DND-41 (cell line): ENCODE results near the gene ID1.

Source experiments
- EZH2 ChIP-seq: IDR thresholded peaks from 3 replicates; pipeline ENCODE4 v1.6.1; 2012; ENCODE audit warnings: borderline replicate concordance, low read depth, mild to moderate bottlenecking, moderate library complexity, low read length, inconsistent platforms; ENCODE audit not compliant: severe bottlenecking
- TF ChIP-seq, protein P1 (sequence below): IDR thresholded peaks from 2 replicates; pipeline ENCODE4 v1.5.1; 2012; ENCODE audit warnings: borderline replicate concordance, low read length, moderate library complexity, mild to moderate bottlenecking; ENCODE audit not compliant: poor library complexity, severe bottlenecking; ENCODE audit errors: extremely low read depth

DNA sequence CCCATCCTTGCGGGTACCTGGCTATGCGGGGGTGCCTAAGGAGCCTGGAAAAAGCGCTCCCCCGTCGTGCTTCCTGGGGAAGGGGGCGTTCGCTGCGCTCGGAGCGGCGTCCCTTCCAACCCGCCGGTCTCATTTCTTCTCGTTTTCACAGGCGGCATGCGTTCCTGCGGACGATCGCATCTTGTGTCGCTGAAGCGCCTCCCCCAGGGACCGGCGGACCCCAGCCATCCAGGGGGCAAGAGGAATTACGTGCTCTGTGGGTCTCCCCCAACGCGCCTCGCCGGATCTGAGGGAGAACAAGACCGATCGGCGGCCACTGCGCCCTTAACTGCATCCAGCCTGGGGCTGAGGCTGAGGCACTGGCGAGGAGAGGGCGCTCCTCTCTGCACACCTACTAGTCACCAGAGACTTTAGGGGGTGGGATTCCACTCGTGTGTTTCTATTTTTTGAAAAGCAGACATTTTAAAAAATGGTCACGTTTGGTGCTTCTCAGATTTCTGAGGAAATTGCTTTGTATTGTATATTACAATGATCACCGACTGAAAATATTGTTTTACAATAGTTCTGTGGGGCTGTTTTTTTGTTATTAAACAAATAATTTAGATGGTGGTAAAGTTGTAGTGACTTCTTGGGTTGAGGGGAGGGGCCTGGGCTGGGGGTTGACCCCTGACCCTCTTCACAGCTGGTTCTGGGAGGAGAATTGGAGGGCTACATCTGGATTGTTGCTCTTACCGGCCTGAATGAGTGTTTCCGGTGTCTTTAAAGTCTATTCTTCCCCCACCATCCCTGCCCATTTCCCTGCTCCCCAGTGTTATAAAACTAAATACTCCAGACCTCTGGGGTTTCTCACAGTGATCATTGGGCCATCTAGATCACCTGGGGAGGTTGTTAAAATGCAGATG is 1.1 kb downstream of the ID1 start:
- TF ChIP-seq, protein P1, sequence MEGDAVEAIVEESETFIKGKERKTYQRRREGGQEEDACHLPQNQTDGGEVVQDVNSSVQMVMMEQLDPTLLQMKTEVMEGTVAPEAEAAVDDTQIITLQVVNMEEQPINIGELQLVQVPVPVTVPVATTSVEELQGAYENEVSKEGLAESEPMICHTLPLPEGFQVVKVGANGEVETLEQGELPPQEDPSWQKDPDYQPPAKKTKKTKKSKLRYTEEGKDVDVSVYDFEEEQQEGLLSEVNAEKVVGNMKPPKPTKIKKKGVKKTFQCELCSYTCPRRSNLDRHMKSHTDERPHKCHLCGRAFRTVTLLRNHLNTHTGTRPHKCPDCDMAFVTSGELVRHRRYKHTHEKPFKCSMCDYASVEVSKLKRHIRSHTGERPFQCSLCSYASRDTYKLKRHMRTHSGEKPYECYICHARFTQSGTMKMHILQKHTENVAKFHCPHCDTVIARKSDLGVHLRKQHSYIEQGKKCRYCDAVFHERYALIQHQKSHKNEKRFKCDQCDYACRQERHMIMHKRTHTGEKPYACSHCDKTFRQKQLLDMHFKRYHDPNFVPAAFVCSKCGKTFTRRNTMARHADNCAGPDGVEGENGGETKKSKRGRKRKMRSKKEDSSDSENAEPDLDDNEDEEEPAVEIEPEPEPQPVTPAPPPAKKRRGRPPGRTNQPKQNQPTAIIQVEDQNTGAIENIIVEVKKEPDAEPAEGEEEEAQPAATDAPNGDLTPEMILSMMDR: no peak
- TF ChIP-seq EZH2: peak; percentile 29
